Measurements from ENCODE around the gene OBSCN. TPM values are rescaled to one million over a fixed set of nuclear protein-coding genes. Genes with fewer than 3 reads are reported as not detected.
A peak's percentile ranks its signal among the peaks of the same experiment; 100 is the strongest.

The OBSCN gene
- total RNA-seq, 1 experiment from 2014 or later, result 10.5 TPM

DNA sequence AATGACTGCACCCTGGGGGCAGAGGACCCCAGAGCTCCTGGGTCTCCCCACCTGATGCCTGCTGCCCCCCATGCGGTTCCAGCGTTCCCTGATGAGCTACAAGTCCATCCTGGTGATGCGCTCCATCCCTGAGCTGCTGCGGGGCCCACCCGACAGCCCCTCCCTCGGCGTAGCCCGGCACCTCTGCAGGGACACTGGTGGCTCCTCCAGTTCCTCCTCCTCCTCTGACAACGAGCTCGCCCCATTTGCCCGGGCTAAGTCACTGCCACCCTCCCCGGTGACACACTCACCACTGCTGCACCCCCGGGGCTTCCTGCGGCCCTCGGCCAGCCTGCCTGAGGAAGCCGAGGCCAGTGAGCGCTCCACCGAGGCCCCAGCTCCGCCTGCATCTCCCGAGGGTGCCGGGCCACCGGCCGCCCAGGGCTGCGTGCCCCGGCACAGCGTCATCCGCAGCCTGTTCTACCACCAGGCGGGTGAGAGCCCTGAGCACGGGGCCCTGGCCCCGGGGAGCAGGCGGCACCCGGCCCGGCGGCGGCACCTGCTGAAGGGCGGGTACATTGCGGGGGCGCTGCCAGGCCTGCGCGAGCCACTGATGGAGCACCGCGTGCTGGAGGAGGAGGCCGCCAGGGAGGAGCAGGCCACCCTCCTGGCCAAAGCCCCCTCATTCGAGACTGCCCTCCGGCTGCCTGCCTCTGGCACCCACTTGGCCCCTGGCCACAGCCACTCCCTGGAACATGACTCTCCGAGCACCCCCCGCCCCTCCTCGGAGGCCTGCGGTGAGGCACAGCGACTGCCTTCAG lies 163.3 kb downstream of the OBSCN start:
- Histone ChIP-seq H3K9me3 (ENCODE audit: control insufficient read depth, insufficient read depth, low read depth, low read length) (no peaks in the 10 kb centered on the region), H3K36me3 (ENCODE audit: control insufficient read depth, insufficient read depth, low read length) (no peaks in the 10 kb centered on the region), H3K27ac (ENCODE audit: low read length) (no peak overlapping the region), H3K4me3 (ENCODE audit: low read depth in 2 of 2, low read length in 2 of 2) (no peak overlapping the region), H3K4me1 (ENCODE audit: control insufficient read depth, insufficient read depth, low read length) (peaks cover 14% of the 10 kb centered on the region), H3K27me3 (ENCODE audit: control insufficient read depth, insufficient read depth, low read length) (no peaks in the 10 kb centered on the region)
- BruUV-seq (replicated peaks), result no TSS peak
- no peak for DNase-seq (ENCODE audit: low read depth, low spot score)
- in situ Hi-C loops (cut with HindIII; ENCODE audit: low pct_unique_long_range_greater_than_20kb, low sequenced_read_pairs) (no loop called here), intact Hi-C loops (cut with micrococcal nuclease; ENCODE audit: unreplicated experiment) (no loop called here)
- ChIA-PET POLR2A (no interaction called here), CTCF (no interaction called here)
- ATAC-seq, result peak; percentile 46
- TF ChIP-seq, protein P1, sequence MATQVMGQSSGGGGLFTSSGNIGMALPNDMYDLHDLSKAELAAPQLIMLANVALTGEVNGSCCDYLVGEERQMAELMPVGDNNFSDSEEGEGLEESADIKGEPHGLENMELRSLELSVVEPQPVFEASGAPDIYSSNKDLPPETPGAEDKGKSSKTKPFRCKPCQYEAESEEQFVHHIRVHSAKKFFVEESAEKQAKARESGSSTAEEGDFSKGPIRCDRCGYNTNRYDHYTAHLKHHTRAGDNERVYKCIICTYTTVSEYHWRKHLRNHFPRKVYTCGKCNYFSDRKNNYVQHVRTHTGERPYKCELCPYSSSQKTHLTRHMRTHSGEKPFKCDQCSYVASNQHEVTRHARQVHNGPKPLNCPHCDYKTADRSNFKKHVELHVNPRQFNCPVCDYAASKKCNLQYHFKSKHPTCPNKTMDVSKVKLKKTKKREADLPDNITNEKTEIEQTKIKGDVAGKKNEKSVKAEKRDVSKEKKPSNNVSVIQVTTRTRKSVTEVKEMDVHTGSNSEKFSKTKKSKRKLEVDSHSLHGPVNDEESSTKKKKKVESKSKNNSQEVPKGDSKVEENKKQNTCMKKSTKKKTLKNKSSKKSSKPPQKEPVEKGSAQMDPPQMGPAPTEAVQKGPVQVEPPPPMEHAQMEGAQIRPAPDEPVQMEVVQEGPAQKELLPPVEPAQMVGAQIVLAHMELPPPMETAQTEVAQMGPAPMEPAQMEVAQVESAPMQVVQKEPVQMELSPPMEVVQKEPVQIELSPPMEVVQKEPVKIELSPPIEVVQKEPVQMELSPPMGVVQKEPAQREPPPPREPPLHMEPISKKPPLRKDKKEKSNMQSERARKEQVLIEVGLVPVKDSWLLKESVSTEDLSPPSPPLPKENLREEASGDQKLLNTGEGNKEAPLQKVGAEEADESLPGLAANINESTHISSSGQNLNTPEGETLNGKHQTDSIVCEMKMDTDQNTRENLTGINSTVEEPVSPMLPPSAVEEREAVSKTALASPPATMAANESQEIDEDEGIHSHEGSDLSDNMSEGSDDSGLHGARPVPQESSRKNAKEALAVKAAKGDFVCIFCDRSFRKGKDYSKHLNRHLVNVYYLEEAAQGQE (IDR thresholded peaks at IDR 0.05; ENCODE audit: insufficient read depth in 1 of 2, low read depth in 2 of 2, low read length in 1 of 2), result no peak
- TF ChIP-seq SIN3A (IDR thresholded peaks at IDR 0.05; ENCODE audit: borderline replicate concordance, insufficient read depth, low read depth, low read length) (no peak), POLR2AphosphoS5 (IDR thresholded peaks at IDR 0.05; ENCODE audit: low read depth, low read length) (no peak), TCF7L2 (IDR thresholded peaks at IDR 0.05; ENCODE audit: low read depth, low read length) (no peak)

- no peaks in the 10 kb centered on the region for H3K27me3 ChIP-seq (ENCODE audit: control insufficient read depth, insufficient read depth, low read length)
- H3K36me3 ChIP-seq (ENCODE audit: control insufficient read depth, insufficient read depth, low read length), result no peaks in the 10 kb centered on the region
- BruUV-seq (replicated peaks), result no TSS peak
- DNase-seq (ENCODE audit: low read depth, low spot score) (no peak), ATAC-seq (no peak)
- no peak overlapping the region for H3K27ac ChIP-seq (ENCODE audit: low read length)
- intact Hi-C loops (cut with micrococcal nuclease; ENCODE audit: unreplicated experiment) (no loop called here), in situ Hi-C loops (cut with HindIII; ENCODE audit: low pct_unique_long_range_greater_than_20kb, low sequenced_read_pairs) (no loop called here)
- H3K4me3 ChIP-seq (ENCODE audit: low read depth in 2 of 2, low read length in 2 of 2), result no peak overlapping the region
- peaks cover 14% of the 10 kb centered on the region for H3K4me1 ChIP-seq (ENCODE audit: control insufficient read depth, insufficient read depth, low read length)
- TF ChIP-seq, protein P1 (IDR thresholded peaks at IDR 0.05; ENCODE audit: insufficient read depth in 1 of 2, low read depth in 2 of 2, low read length in 1 of 2), result no peak
- TF ChIP-seq SIN3A (IDR thresholded peaks at IDR 0.05; ENCODE audit: borderline replicate concordance, insufficient read depth, low read depth, low read length), result no peak
- TF ChIP-seq POLR2AphosphoS5 (IDR thresholded peaks at IDR 0.05; ENCODE audit: low read depth, low read length), result no peak
- no peak for TF ChIP-seq TCF7L2 (IDR thresholded peaks at IDR 0.05; ENCODE audit: low read depth, low read length)
- TF ChIP-seq, protein P2, sequence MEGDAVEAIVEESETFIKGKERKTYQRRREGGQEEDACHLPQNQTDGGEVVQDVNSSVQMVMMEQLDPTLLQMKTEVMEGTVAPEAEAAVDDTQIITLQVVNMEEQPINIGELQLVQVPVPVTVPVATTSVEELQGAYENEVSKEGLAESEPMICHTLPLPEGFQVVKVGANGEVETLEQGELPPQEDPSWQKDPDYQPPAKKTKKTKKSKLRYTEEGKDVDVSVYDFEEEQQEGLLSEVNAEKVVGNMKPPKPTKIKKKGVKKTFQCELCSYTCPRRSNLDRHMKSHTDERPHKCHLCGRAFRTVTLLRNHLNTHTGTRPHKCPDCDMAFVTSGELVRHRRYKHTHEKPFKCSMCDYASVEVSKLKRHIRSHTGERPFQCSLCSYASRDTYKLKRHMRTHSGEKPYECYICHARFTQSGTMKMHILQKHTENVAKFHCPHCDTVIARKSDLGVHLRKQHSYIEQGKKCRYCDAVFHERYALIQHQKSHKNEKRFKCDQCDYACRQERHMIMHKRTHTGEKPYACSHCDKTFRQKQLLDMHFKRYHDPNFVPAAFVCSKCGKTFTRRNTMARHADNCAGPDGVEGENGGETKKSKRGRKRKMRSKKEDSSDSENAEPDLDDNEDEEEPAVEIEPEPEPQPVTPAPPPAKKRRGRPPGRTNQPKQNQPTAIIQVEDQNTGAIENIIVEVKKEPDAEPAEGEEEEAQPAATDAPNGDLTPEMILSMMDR (IDR thresholded peaks at IDR 0.05), result no peak
- H3K9me3 ChIP-seq (ENCODE audit: control insufficient read depth, insufficient read depth, low read depth, low read length), result no peaks in the 10 kb centered on the region
- ChIA-PET CTCF (no interaction called here), POLR2A (no interaction called here)
Measured at GRCh38 chr1:228371741-228372182, 163.9 kb downstream of the OBSCN start.
